Esophagus muscularis mucosa (tissue), 4 donors: ENCODE measurements around the gene CRYZL1. TPM values are rescaled to one million over a fixed set of nuclear protein-coding genes. Genes with fewer than 3 reads are reported as not detected.

ENCODE experiments used
- DNase-seq: peaks from one replicate; pipeline ENCODE4 v3.0.0-alpha.2; 2017; ENCODE audit errors: extremely low spot score
- H3K27ac ChIP-seq, 4 donors: fragments of 200-600 bp; sonication (generic); replicated peaks in 1 of 4; 1 replicate in 3 of 4; 2 replicates in 1 of 4; pipeline ENCODE4 v1.5.1; 2016 to 2019; ENCODE audit warnings: mild to moderate bottlenecking in 1 of 4
- H3K27me3 ChIP-seq, 4 donors: fragments of 200-600 bp; sonication (generic); one replicate each; pipeline versions ENCODE4 v1.5.1 to v1.6.0; 2016 to 2019
- H3K36me3 ChIP-seq, 4 donors: fragments of 200-600 bp; sonication (generic); one replicate each; pipeline ENCODE4 v1.5.1; 2016 to 2019
- H3K4me1 ChIP-seq, 4 donors: fragments of 200-600 bp; sonication (generic); one replicate each; pipeline ENCODE4 v1.5.1; 2016 to 2019
- H3K4me3 ChIP-seq, 4 donors: fragments of 200-600 bp; sonication (generic); 1 replicate in 2 of 4; 2 replicates in 2 of 4; pipeline ENCODE4 v1.5.1; 2016 to 2019; ENCODE audit warnings: mild to moderate bottlenecking in 4 of 4, moderate library complexity in 1 of 4
- H3K9me3 ChIP-seq, 4 donors: fragments of 200-600 bp; sonication (generic); 1 replicate in 3 of 4; 2 replicates in 1 of 4; pipeline ENCODE4 v1.5.1; 2016 to 2019
- CTCF ChIP-seq, 3 experiments: fragments of 200-600 bp in 2 of 3; fragments of 450-650 bp in 1 of 3; sonication (generic) in 2 of 3; IDR thresholded peaks; one replicate each; pipeline ENCODE4 v1.5.1; 2017 to 2019; ENCODE audit warnings: antibody characterized with exemption in 3 of 3, mild to moderate bottlenecking in 2 of 3, moderate library complexity in 1 of 3
- EP300 ChIP-seq: sonication (generic); formaldehyde crosslinking; IDR thresholded peaks from one replicate; pipeline ENCODE4 v1.6.1; 2017; ENCODE audit warnings: antibody characterized with exemption
- POLR2A ChIP-seq: fragments of 450-650 bp; IDR thresholded peaks from one replicate; pipeline ENCODE4 v1.6.1; 2017; ENCODE audit warnings: antibody characterized with exemption, moderate library complexity, mild to moderate bottlenecking, low read depth
- POLR2AphosphoS5 ChIP-seq, 2 donors: sonication (generic); formaldehyde crosslinking; IDR thresholded peaks; one replicate each; pipeline ENCODE4 v1.6.1; 2017; ENCODE audit warnings: antibody characterized with exemption in 2 of 2
- WGBS: methylation state at CpG from one replicate; pipeline ENCODE4 v1.1.5; 2018; 5-methylcytosine and 5-hydroxymethylcytosine counted together
- intact Hi-C: fragments of 100-400 bp; cut with DNase I; formaldehyde crosslinking; loops from one replicate; pipeline ENCODE4 v1.15.1; 2023
- total RNA-seq, 4 donors: library from RNA; depleted of rRNA; stranded (reverse); fragments of >200 nt; gene quantifications; one replicate each; pipeline versions ENCODE4 v1.1.0 to v1.2.1, GENCODE V29; 2016

CRYZL1 gene
- total RNA-seq, 4 donors from 2014 or later, result 26.8 to 40.3 (median 32.4) TPM

- Histone ChIP-seq H3K9me3 (no peaks in the 10 kb centered on the region), H3K27ac (no peak overlapping the region), H3K27me3 (no peaks in the 10 kb centered on the region), H3K36me3 (no peaks in the 10 kb centered on the region), H3K4me3 (no peak overlapping the region), H3K4me1 (peaks cover 11 to 52% (median 38%) of the 10 kb centered on the region in 4 donors)
- intact Hi-C loops, result loop anchor here (10.0 kb wide), 1 partner anchor 177 kb away; no protein-coding TSS in a partner anchor
- no peak for DNase-seq
- WGBS, result 77% methylated on average over 3 of the region's 3 CpGs
- no peak for TF ChIP-seq POLR2A
- no peak for TF ChIP-seq CTCF (IDR thresholded peaks at IDR 0.05)
- TF ChIP-seq POLR2AphosphoS5 (IDR thresholded peaks at IDR 0.05), result no peak
- no peak for TF ChIP-seq EP300
Measured at GRCh38 chr21:33647587-33647986, 6.0 kb upstream of the CRYZL1 start.

- Histone ChIP-seq H3K4me3 (no peak overlapping the region), H3K27ac (no peak overlapping the region), H3K9me3 (no peaks in the 10 kb centered on the region), H3K36me3 (no peaks in the 10 kb centered on the region), H3K4me1 (peaks cover 11 to 49% (median 34%) of the 10 kb centered on the region in 4 donors), H3K27me3 (no peaks in the 10 kb centered on the region)
- 97% methylated on average over 4 of the region's 4 CpGs for WGBS
- intact Hi-C loops, result loop anchor here (10.0 kb wide), 1 partner anchor 179 kb away; no protein-coding TSS in a partner anchor
- no peak for DNase-seq
- TF ChIP-seq POLR2AphosphoS5 (IDR thresholded peaks at IDR 0.05), result no peak
- TF ChIP-seq POLR2A, result no peak
- TF ChIP-seq EP300, result no peak
- TF ChIP-seq CTCF (IDR thresholded peaks at IDR 0.05), result no peak
Measured at GRCh38 chr21:33645730-33646129, 4.2 kb upstream of the CRYZL1 start.

GRCh38 chr21:33644383-33645074 is 3.0 kb upstream of the CRYZL1 start:
- Histone ChIP-seq H3K36me3 (no peaks in the 10 kb centered on the region), H3K9me3 (no peaks in the 10 kb centered on the region), H3K27me3 (no peaks in the 10 kb centered on the region), H3K4me3 (peak overlapping the region; percentile 87 to 99 (median 95)), H3K27ac (peak overlapping the region; percentile 88 to 96 (median 92)), H3K4me1 (peaks cover 18 to 51% (median 38%) of the 10 kb centered on the region in 4 donors)
- DNase-seq, result no peak
- TF ChIP-seq POLR2AphosphoS5 (IDR thresholded peaks at IDR 0.05) (peak in 1 of 2 donors; percentile 18), EP300 (no peak), POLR2A (no peak)
- WGBS, result 70% methylated on average over 11 of the region's 11 CpGs
- intact Hi-C loops, result loop anchor here (5.0 to 10.0 kb wide), 2 partner anchors 180 to 258 kb away; no protein-coding TSS in a partner anchor

- DNase-seq, result no peak
- H3K36me3 ChIP-seq, result no peaks in the 10 kb centered on the region
- TF ChIP-seq EP300, result no peak
- intact Hi-C loops, result loop anchor here (5.0 to 10.0 kb wide), 2 partner anchors 181 to 259 kb away; no protein-coding TSS in a partner anchor
- H3K9me3 ChIP-seq, result no peaks in the 10 kb centered on the region
- H3K27ac ChIP-seq, result peak overlapping the region; percentile 88 to 96 (median 92)
- WGBS, result 10% methylated on average over 7 of the region's 7 CpGs
- H3K4me1 ChIP-seq, result peaks cover 18 to 45% (median 34%) of the 10 kb centered on the region in 4 donors
- H3K4me3 ChIP-seq, result peak overlapping the region; percentile 87 to 99 (median 95)
- no peaks in the 10 kb centered on the region for H3K27me3 ChIP-seq
Measured at GRCh38 chr21:33643658-33644311, 2.2 kb upstream of the CRYZL1 start.

- 0% methylated on average over 26 of the region's 78 CpGs for WGBS
- no peak for TF ChIP-seq POLR2AphosphoS5 (IDR thresholded peaks at IDR 0.05)
- no peak for TF ChIP-seq EP300
- no peak for TF ChIP-seq POLR2A
- no peak for TF ChIP-seq CTCF (IDR thresholded peaks at IDR 0.05)
- Histone ChIP-seq H3K9me3 (no peaks in the 10 kb centered on the region), H3K4me1 (peaks cover 18 to 41% (median 34%) of the 10 kb centered on the region in 4 donors), H3K27ac (peak overlapping the region; percentile 88 to 96 (median 92)), H3K4me3 (peak overlapping the region; percentile 87 to 99 (median 95)), H3K27me3 (no peaks in the 10 kb centered on the region), H3K36me3 (no peaks in the 10 kb centered on the region)
- DNase-seq, result no peak
- intact Hi-C loops, result loop anchor here (5.0 to 10.0 kb wide), 2 partner anchors 182 to 259 kb away; no protein-coding TSS in a partner anchor
Measured at GRCh38 chr21:33642896-33643657, 1.5 kb upstream of the CRYZL1 start.
